ENCODE measurements around the gene ANTKMT.

ANTKMT gene

GRCh38 chr16:700684-701584 lies 20.0 kb upstream of the ANTKMT start:
- DNase-seq: no peak

- DNase-seq: no peak
Measured at GRCh38 chr16:702341-702740, 18.6 kb upstream of the ANTKMT start.

GRCh38 chr16:703406-703805 lies 17.5 kb upstream of the ANTKMT start:
- DNase-seq: no peak

- DNase-seq: no peak
Measured at GRCh38 chr16:704047-704446, 16.9 kb upstream of the ANTKMT start.

- no peak for DNase-seq
Measured at GRCh38 chr16:704552-705380, 16.2 kb upstream of the ANTKMT start.

GRCh38 chr16:705431-706188 lies 15.3 kb upstream of the ANTKMT start, which contains the start of gene FBXL16:
FBXL16 (minus strand) TSS chr16:705801; CDS start chr16:697405, 8,396 bp downstream.
- no peak for DNase-seq

- DNase-seq: no peak
Measured at GRCh38 chr16:706189-707061, 14.5 kb upstream of the ANTKMT start.

GRCh38 chr16:707062-707538 lies 13.8 kb upstream of the ANTKMT start:
- DNase-seq: no peak

- no peak for DNase-seq
Measured at GRCh38 chr16:708019-708418, 12.9 kb upstream of the ANTKMT start.

- DNase-seq: no peak
Measured at GRCh38 chr16:708959-709358, 12.0 kb upstream of the ANTKMT start.

GRCh38 chr16:709566-710499 lies 11.1 kb upstream of the ANTKMT start:
- DNase-seq: no peak

GRCh38 chr16:710500-711075 lies 10.4 kb upstream of the ANTKMT start:
- no peak for DNase-seq

GRCh38 chr16:711084-711483 lies 9.9 kb upstream of the ANTKMT start:
- DNase-seq: no peak

GRCh38 chr16:711548-712320 lies 9.2 kb upstream of the ANTKMT start:
- no peak for DNase-seq

- DNase-seq: peak; percentile 85
Measured at GRCh38 chr16:712740-713250, 8.2 kb upstream of the ANTKMT start.

- no peak for DNase-seq
Measured at GRCh38 chr16:714079-714478, 6.9 kb upstream of the ANTKMT start.

- DNase-seq: peak; percentile 86
Measured at GRCh38 chr16:714558-715476, 6.1 kb upstream of the ANTKMT start, which contains the start of gene METRN. METRN (plus strand) TSS chr16:715118; CDS start chr16:715290, 172 bp downstream.
